SK-N-SH treated with all-trans-retinoic acid at 6 μM for 48 hours (cell line): ENCODE results near the gene SMARCC1.

Source experiments
- ATAC-seq: fragments of 200-7000 bp; cut with Tn5 transposase; 3 replicates; pipeline ENCODE4 v1.9.1; 2020; ENCODE audit warnings: mild to moderate bottlenecking, moderate library complexity
- CREB5 ChIP-seq: fragments of 250-450 bp; sonication (Bioruptor Pico); IDR thresholded peaks from 2 replicates; pipeline ENCODE4 v1.5.1; 2020; ENCODE audit warnings: low read depth, mild to moderate bottlenecking, moderate library complexity
- CSDC2 ChIP-seq: fragments of 250-450 bp; sonication (Bioruptor Pico); IDR thresholded peaks from 2 replicates; pipeline ENCODE4 v1.5.0; 2020; ENCODE audit warnings: mild to moderate bottlenecking, moderate library complexity
- CSRNP3 ChIP-seq: fragments of 250-450 bp; sonication (Bioruptor Pico); IDR thresholded peaks from 2 replicates; pipeline ENCODE4 v1.5.1; 2021; ENCODE audit warnings: mild to moderate bottlenecking, moderate library complexity
- GLIS3 ChIP-seq: fragments of 250-450 bp; sonication (Bioruptor Pico); IDR thresholded peaks from 2 replicates; pipeline ENCODE4 v1.5.0; 2020; ENCODE audit warnings: mild to moderate bottlenecking, moderate library complexity
- ISL1 ChIP-seq: fragments of 250-450 bp; sonication (Bioruptor Pico); IDR thresholded peaks from 2 replicates; pipeline ENCODE4 v2.1.2; 2022; ENCODE audit warnings: mild to moderate bottlenecking, moderate library complexity
- OSR1 ChIP-seq: fragments of 250-450 bp; sonication (Bioruptor Pico); IDR thresholded peaks from 2 replicates; pipeline ENCODE4 v1.8.0; 2022; ENCODE audit warnings: moderate library complexity, mild to moderate bottlenecking, inconsistent platforms
- PATZ1 ChIP-seq: fragments of 250-450 bp; sonication (Bioruptor Pico); IDR thresholded peaks from 2 replicates; pipeline ENCODE4 v1.8.0; 2020; ENCODE audit warnings: mild to moderate bottlenecking, moderate library complexity, borderline replicate concordance
- POU6F1 ChIP-seq: fragments of 250-450 bp; sonication (Bioruptor Pico); IDR thresholded peaks from 2 replicates; pipeline ENCODE4 v1.8.0; 2021; ENCODE audit warnings: low read depth, mild to moderate bottlenecking, moderate library complexity, borderline replicate concordance
- PPARA ChIP-seq: fragments of 250-450 bp; sonication (Bioruptor Pico); IDR thresholded peaks from 2 replicates; pipeline ENCODE4 v1.5.0; 2020; ENCODE audit warnings: mild to moderate bottlenecking, borderline replicate concordance
- RARB ChIP-seq: fragments of 250-450 bp; sonication (Bioruptor Pico); IDR thresholded peaks from 2 replicates; pipeline ENCODE4 v1.8.0; 2021; ENCODE audit warnings: mild to moderate bottlenecking, moderate library complexity
- SNAI2 ChIP-seq: fragments of 250-450 bp; sonication (Bioruptor Pico); IDR thresholded peaks from 2 replicates; pipeline ENCODE4 v1.5.0; 2020; ENCODE audit warnings: mild to moderate bottlenecking, moderate library complexity
- TCF4 ChIP-seq: fragments of 250-450 bp; sonication (Bioruptor Pico); IDR thresholded peaks from 2 replicates; pipeline ENCODE4 v1.8.0; 2021; ENCODE audit warnings: mild to moderate bottlenecking, moderate library complexity, borderline replicate concordance
- TOX ChIP-seq: fragments of 250-450 bp; sonication (Bioruptor Pico); IDR thresholded peaks from 2 replicates; pipeline ENCODE4 v1.8.0; 2021; ENCODE audit warnings: mild to moderate bottlenecking, moderate library complexity, borderline replicate concordance
- TSHZ2 ChIP-seq: fragments of 250-450 bp; sonication (Bioruptor Pico); IDR thresholded peaks from 2 replicates; pipeline ENCODE4 v1.5.0; 2020; ENCODE audit warnings: mild to moderate bottlenecking, moderate library complexity
- ZC3H10 ChIP-seq: fragments of 250-450 bp; sonication (Bioruptor Pico); IDR thresholded peaks from 2 replicates; pipeline ENCODE4 v1.5.1; 2021; ENCODE audit warnings: mild to moderate bottlenecking, moderate library complexity
- ZFP3 ChIP-seq: fragments of 250-450 bp; sonication (Bioruptor Pico); IDR thresholded peaks from 2 replicates; pipeline ENCODE4 v1.5.0; 2020; ENCODE audit warnings: mild to moderate bottlenecking, moderate library complexity
- ZFP30 ChIP-seq: fragments of 450-650 bp; formaldehyde crosslinking; IDR thresholded peaks from 2 replicates; pipeline ENCODE4 v1.5.0; 2022; ENCODE audit warnings: mild to moderate bottlenecking, moderate library complexity
- ZNF565 ChIP-seq: fragments of 450-650 bp; formaldehyde crosslinking; conservative IDR thresholded peaks from 2 replicates; pipeline ENCODE4 v1.5.0; 2020; ENCODE audit warnings: low read depth, mild to moderate bottlenecking, moderate library complexity
- ZNF70 ChIP-seq: fragments of 450-650 bp; formaldehyde crosslinking; IDR thresholded peaks from 2 replicates; pipeline ENCODE4 v1.5.0; 2020; ENCODE audit warnings: mild to moderate bottlenecking, moderate library complexity

SMARCC1 gene

GRCh38 chr3:47792699-47793098 is 11.0 kb upstream of the SMARCC1 start (continued):
- TF ChIP-seq ZNF565 (CRISPR knock-in tag) (no peak), TCF4 (CRISPR knock-in tag) (no peak), PPARA (no peak), OSR1 (CRISPR knock-in tag) (no peak), TOX (CRISPR knock-in tag) (no peak)

GRCh38 chr3:47791193-47791855 is 9.6 kb upstream of the SMARCC1 start:
- TF ChIP-seq ZNF70 (CRISPR knock-in tag) (no peak), TOX (CRISPR knock-in tag) (no peak), GLIS3 (no peak), TSHZ2 (no peak), CSDC2 (CRISPR knock-in tag) (no peak), ISL1 (CRISPR knock-in tag) (no peak), TCF4 (CRISPR knock-in tag) (no peak), SNAI2 (CRISPR knock-in tag) (no peak), POU6F1 (no peak), ZFP3 (CRISPR knock-in tag) (no peak), RARB (CRISPR knock-in tag) (no peak), PPARA (no peak), ZNF565 (CRISPR knock-in tag) (no peak), ZFP30 (CRISPR knock-in tag) (no peak), PATZ1 (CRISPR knock-in tag) (no peak), CSRNP3 (no peak), CREB5 (no peak), ZC3H10 (CRISPR knock-in tag) (no peak)
- ATAC-seq, result no peak

- TF ChIP-seq TOX (CRISPR knock-in tag) (no peak), ZNF70 (CRISPR knock-in tag) (no peak)
- no peak for ATAC-seq
Measured at GRCh38 chr3:47783673-47784072, 2.0 kb upstream of the SMARCC1 start.
